Smooth muscle cell (in vitro differentiated cells): ENCODE data around the gene MXI1. TPM values are rescaled to one million over a fixed set of nuclear protein-coding genes. Genes with fewer than 3 reads are reported as not detected.

ENCODE experiments used
- DNase-seq: peaks from one replicate; lab custom pipeline; 2025; ENCODE audit not compliant: unreplicated experiment; lab: John Stamatoyannopoulos, UW
- H2AFZ ChIP-seq: fragments of 200-600 bp; sonication (generic); 2 replicates; pipeline ENCODE4 v1.6.0; 2016; ENCODE audit warnings: antibody characterized with exemption, low read depth, mild to moderate bottlenecking
- H3F3A ChIP-seq: fragments of 200-600 bp; sonication (generic); 2 replicates; pipeline ENCODE4 v1.6.0; 2017; ENCODE audit warnings: antibody characterized with exemption, low read depth
- H3K27ac ChIP-seq: fragments of 200-600 bp; sonication (generic); 2 replicates; pipeline ENCODE4 v1.5.1; 2016; ENCODE audit warnings: low read depth, mild to moderate bottlenecking
- H3K27me3 ChIP-seq: fragments of 200-600 bp; sonication (generic); 2 replicates; pipeline ENCODE4 v1.6.1; 2016; ENCODE audit warnings: low read depth, mild to moderate bottlenecking
- H3K36me3 ChIP-seq: fragments of 200-600 bp; sonication (generic); 2 replicates; pipeline ENCODE4 v1.5.1; 2016; ENCODE audit warnings: low read depth
- H3K4me1 ChIP-seq: fragments of 200-600 bp; sonication (generic); 2 replicates; pipeline ENCODE4 v1.5.1; 2016; ENCODE audit warnings: low read depth
- H3K4me2 ChIP-seq: fragments of 200-600 bp; sonication (generic); 2 replicates; pipeline ENCODE4 v1.6.0; 2016; ENCODE audit warnings: mild to moderate bottlenecking
- H3K4me3 ChIP-seq: fragments of 200-600 bp; sonication (generic); 2 replicates; pipeline ENCODE4 v1.5.1; 2016; ENCODE audit warnings: mild to moderate bottlenecking
- H3K79me2 ChIP-seq: fragments of 200-600 bp; sonication (generic); 2 replicates; pipeline ENCODE4 v1.6.0; 2016; ENCODE audit warnings: low read depth, mild to moderate bottlenecking
- H3K9ac ChIP-seq: fragments of 200-600 bp; sonication (generic); 2 replicates; pipeline ENCODE4 v1.6.0; 2016; ENCODE audit warnings: low read depth
- H3K9me3 ChIP-seq: fragments of 200-600 bp; sonication (generic); replicated peaks from 2 replicates; pipeline ENCODE4 v1.5.1; 2016; ENCODE audit warnings: low read depth
- H4K20me1 ChIP-seq: fragments of 200-600 bp; sonication (generic); 2 replicates; pipeline ENCODE4 v1.6.0; 2016; ENCODE audit warnings: low read depth
- WGBS: methylation state at CpG from one replicate; pipeline ENCODE4 v1.1.7; 2016; ENCODE audit warnings: low lambda C conversion rate; 5-methylcytosine and 5-hydroxymethylcytosine counted together
- polyA plus RNA-seq: library from polyadenylated mRNA; unstranded; fragments of >200 nt; fragmentation: Nextera tagmentation; extraction: Ambion mirVana; gene quantifications from 2 replicates; pipeline ENCODE4 v1.2.1, GENCODE V29; 2016
- total RNA-seq: library from RNA; depleted of rRNA; stranded (reverse); fragments of >200 nt; gene quantifications from 2 replicates; pipeline ENCODE4 v1.2.3, GENCODE V29; 2014
- TF ChIP-seq, protein P1 (sequence below): fragments of 200-600 bp; sonication (generic); IDR thresholded peaks from 2 replicates; pipeline ENCODE4 v1.5.1; 2017; ENCODE audit warnings: borderline replicate concordance, mild to moderate bottlenecking, antibody characterized with exemption; ENCODE audit not compliant: insufficient read depth, poor library complexity, severe bottlenecking

The MXI1 gene
- total and polyA plus RNA-seq, 2 experiments from 2014 or later: 35.9 to 52.3 TPM

- Histone ChIP-seq H3K4me3 (no peak overlapping the region), H3K36me3 (no peaks in the 10 kb centered on the region), H3K27ac (no peak overlapping the region), H3K9me3 (no peaks in the 10 kb centered on the region), H3K9ac (no peak overlapping the region), H3F3A (no peaks in the 10 kb centered on the region), H2AFZ (no peak overlapping the region), H3K4me2 (no peak overlapping the region), H3K27me3 (no peaks in the 10 kb centered on the region), H3K4me1 (peaks cover 11% of the 10 kb centered on the region), H4K20me1 (peaks cover 89% of the 10 kb centered on the region), H3K79me2 (peaks cover 9% of the 10 kb centered on the region)
- no peak for DNase-seq
- TF ChIP-seq, protein P1, sequence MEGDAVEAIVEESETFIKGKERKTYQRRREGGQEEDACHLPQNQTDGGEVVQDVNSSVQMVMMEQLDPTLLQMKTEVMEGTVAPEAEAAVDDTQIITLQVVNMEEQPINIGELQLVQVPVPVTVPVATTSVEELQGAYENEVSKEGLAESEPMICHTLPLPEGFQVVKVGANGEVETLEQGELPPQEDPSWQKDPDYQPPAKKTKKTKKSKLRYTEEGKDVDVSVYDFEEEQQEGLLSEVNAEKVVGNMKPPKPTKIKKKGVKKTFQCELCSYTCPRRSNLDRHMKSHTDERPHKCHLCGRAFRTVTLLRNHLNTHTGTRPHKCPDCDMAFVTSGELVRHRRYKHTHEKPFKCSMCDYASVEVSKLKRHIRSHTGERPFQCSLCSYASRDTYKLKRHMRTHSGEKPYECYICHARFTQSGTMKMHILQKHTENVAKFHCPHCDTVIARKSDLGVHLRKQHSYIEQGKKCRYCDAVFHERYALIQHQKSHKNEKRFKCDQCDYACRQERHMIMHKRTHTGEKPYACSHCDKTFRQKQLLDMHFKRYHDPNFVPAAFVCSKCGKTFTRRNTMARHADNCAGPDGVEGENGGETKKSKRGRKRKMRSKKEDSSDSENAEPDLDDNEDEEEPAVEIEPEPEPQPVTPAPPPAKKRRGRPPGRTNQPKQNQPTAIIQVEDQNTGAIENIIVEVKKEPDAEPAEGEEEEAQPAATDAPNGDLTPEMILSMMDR: no peak
Observed at GRCh38 chr10:110274072-110274627, 66.7 kb downstream of the MXI1 start.

GRCh38 chr10:110274647-110275046, 67.2 kb downstream of the MXI1 start:
- Histone ChIP-seq H3K4me1 (peaks cover 7% of the 10 kb centered on the region), H3K36me3 (no peaks in the 10 kb centered on the region), H3K9me3 (no peaks in the 10 kb centered on the region), H3K4me2 (no peak overlapping the region), H3K4me3 (no peak overlapping the region), H3K9ac (no peak overlapping the region), H3K27ac (no peak overlapping the region), H3F3A (no peaks in the 10 kb centered on the region), H2AFZ (no peak overlapping the region), H3K27me3 (no peaks in the 10 kb centered on the region), H4K20me1 (peaks cover 84% of the 10 kb centered on the region), H3K79me2 (peaks cover 9% of the 10 kb centered on the region)
- WGBS: 97% methylated on average over 6 of the region's 6 CpGs
- no peak for DNase-seq
- TF ChIP-seq, protein P1: no peak

DNA sequence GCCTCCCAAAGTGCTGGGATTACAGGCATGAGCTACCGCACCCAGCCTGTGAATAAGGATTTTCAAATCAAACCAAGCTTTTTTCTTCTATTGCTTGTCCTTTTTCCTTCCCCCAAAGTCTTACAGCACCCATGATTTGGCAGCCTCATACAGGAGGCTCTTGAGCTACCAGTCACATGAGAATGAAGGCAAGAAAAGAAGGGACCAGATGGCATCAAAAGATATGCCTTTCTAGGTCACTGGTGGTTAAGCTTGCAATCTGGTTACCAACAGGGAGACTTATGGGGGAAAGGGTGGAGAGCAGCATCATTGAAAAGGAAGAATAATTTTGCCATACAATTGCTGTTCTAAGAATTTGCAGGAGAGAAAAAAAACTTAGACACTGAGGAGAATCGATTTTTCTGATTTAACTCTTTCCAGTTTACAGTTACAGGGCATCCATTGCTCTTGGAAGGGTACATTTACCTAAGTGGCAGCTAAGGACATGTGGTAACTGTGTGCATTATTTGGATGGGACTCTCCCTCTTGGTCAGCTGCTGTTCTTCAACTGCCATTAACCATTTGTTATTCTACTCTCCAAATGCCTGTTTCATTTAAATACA, 67.8 kb downstream of the MXI1 start:
- DNase-seq: no peak
- H4K20me1 ChIP-seq: peaks cover 78% of the 10 kb centered on the region
- peaks cover 7% of the 10 kb centered on the region for H3K4me1 ChIP-seq
- peaks cover 3% of the 10 kb centered on the region for H3K36me3 ChIP-seq
- no peaks in the 10 kb centered on the region for H3F3A ChIP-seq
- no peak overlapping the region for H3K27ac ChIP-seq
- H3K4me2 ChIP-seq: no peak overlapping the region
- H3K27me3 ChIP-seq: no peaks in the 10 kb centered on the region
- H3K9me3 ChIP-seq: no peaks in the 10 kb centered on the region
- peaks cover 9% of the 10 kb centered on the region for H3K79me2 ChIP-seq
- WGBS: 68% methylated on average over 2 of the region's 2 CpGs
- no peak overlapping the region for H2AFZ ChIP-seq
- TF ChIP-seq, protein P1: no peak
- H3K4me3 ChIP-seq: no peak overlapping the region
- H3K9ac ChIP-seq: no peak overlapping the region

GRCh38 chr10:110276603-110277002, 69.2 kb downstream of the MXI1 start:
- WGBS: over 99% methylated on average over 5 of the region's 5 CpGs
- peaks cover 9% of the 10 kb centered on the region for H3K79me2 ChIP-seq
- DNase-seq: no peak
- H3K4me2 ChIP-seq: no peak overlapping the region
- H3K9ac ChIP-seq: no peak overlapping the region
- no peaks in the 10 kb centered on the region for H3K9me3 ChIP-seq
- peaks cover 7% of the 10 kb centered on the region for H3K4me1 ChIP-seq
- H3F3A ChIP-seq: no peaks in the 10 kb centered on the region
- H2AFZ ChIP-seq: no peak overlapping the region
- H3K27me3 ChIP-seq: no peaks in the 10 kb centered on the region
- H3K27ac ChIP-seq: no peak overlapping the region
- H3K36me3 ChIP-seq: peaks cover 3% of the 10 kb centered on the region
- H3K4me3 ChIP-seq: no peak overlapping the region
- H4K20me1 ChIP-seq: peaks cover 65% of the 10 kb centered on the region
- TF ChIP-seq, protein P1: no peak
